NCI-H2107 treated with DMSO at 0.1 percent for 48 hours (cell line): Measurements from ENCODE around the gene ZNF275.
"Not testable (repeated sequence)": the region's sequence is repeated elsewhere in the genome, so short reads cannot be mapped to it uniquely, and the experiment has no call there.

Experiments
- DNase-seq: peaks from one replicate; lab custom pipeline; 2025; ENCODE audit not compliant: unreplicated experiment; lab: John Stamatoyannopoulos, UW

The ZNF275 gene

DNA sequence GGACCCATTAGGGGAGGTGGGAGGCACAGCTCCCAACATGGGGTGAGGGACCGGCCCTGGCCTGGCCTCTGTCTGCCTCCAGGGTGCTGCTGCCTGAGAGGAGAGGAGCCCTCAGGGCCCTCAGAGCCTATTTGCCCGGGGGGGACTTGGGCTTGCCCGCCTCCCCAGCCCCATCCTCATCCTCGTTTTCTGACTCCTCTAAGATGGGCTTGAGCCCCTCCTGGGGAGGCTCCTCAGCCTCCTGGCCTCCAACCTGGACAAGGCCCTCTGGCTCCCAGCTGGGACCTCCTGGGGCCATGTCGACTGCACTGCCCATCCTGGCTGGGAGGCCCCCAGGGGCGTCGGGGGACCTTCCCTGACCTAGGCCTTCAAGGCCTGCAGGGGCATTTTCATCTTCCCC, 15.1 kb upstream of the ZNF275 start:
- no peak for DNase-seq

DNA sequence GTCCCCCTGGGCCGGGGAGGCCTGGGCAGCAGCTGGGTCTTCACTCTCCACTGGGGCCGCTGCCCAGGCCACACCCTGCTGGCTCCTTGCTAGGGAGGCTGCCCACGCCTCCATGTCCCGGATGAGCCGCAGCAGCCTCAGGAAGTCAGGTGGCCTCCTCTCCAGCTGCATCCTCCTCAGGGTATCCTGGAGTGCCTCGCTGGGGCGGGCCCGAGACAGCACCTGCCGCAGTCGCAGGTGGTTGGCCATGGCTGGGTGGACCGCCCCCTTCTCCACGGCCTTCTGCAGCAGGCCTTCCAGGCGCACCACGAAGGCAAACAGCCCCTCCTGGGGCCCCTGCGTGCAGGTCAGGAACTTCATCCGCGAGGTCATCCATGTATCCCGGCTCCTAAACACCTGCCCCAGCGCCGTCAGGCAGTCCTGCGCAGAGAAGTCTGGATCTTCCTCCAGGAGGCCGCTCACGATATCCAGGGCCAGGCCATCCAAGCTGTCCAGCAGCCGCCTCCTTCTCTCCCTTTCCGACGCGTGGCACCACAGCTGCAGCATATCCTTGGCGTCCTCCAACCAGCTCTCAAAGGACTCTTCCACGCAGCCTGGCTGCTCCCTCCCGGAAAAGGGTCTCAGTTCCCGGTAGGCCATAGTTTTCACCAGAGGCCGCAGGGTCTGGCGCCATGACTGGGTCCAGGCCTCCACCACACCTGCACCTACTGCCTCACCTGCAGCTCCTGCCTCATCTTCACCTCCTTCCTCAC, 14.5 kb upstream of the ZNF275 start:
- DNase-seq = peak; percentile 48

DNA sequence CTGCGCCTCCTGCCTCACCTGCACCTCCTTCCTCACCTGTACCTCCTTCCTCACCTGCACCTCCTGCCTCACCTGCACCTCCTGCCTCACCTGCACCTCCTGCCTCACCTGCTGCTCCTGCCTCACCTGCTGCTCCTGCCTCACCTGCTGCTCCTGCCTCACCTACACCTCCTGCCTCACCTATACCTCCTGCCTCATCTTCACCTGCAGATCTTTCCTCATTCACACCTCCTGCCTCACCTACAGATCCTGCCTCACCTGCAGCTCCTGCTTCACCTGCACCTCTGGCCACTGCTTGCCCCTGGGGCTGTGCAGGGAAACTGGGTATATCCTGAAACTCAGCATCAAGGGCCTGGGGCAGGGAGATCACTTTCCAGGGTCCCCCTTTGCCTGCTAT, 13.9 kb upstream of the ZNF275 start:
- not testable (repeated sequence) for DNase-seq

DNA sequence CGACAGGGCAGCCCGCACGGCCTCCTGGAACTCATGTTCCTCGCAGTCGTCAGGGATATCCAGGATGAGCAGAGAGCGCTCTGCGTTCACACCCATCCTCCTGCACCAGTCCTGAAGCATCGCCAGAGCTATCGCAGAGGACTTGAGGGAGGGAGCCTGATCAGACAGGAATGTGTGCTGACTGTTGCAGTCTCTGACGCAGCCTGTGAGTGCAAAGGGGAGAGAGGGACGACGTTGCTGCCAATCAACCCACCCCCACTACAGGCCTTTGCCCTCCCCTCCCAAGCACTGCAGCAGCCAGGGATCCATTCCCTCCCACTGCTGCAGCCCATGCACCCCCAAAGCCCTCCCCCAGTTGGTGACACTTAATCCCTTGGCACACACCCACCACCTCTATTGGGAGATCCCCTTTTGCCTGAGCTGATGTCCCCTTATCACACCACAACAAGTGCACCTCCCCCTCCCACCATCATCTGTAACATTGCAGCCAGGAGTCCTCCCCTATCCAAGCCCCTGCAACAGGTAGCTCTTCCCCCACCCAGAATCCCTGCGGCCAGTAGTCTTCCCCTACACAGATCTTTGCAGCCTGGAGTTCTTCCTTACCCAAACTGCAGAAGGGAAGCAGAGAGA, 13.3 kb upstream of the ZNF275 start:
- no peak for DNase-seq

DNA sequence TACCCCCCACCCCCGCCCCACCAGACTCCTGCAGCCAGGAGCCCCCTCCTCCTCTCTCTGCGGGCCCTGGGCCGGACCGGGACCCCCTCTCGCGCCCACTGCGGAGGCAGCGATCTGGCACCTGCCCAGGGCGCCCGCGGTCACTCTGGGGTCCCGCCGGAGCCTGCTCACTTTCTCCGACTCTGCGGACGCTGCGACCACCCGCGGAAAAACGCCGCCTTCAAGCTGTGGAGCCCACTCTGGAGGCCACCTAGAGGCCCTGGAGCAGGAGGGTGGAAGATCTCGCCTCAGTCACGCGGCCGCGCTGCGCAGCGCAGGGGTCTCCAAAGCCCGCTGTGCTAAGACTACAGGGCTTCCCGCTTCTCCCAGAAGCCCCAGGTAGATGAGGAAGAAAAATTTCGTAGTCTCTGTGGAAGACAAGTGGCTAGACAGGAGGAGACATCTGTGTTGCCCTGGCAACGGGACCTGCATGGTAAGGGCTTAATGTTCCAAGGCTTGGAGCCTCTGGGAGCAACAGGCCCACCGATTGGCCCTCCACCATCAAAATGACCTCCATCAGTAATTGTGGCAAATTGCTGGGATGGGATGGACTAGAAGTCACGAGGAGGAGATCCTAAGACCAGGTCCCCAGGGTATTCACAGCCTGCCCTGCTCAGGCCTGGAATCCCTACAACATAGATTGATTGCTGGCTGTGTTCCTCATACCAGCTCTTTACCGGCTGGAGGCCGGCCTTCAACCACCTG, 12.4 kb upstream of the ZNF275 start, which contains the start of gene PNMA6F:
TSS of gene PNMA6F (minus strand) at position 387 of the 744 bp plus-strand sequence. CDS start 1,093 bp downstream, outside the sequence.
- DNase-seq = no peak

DNA sequence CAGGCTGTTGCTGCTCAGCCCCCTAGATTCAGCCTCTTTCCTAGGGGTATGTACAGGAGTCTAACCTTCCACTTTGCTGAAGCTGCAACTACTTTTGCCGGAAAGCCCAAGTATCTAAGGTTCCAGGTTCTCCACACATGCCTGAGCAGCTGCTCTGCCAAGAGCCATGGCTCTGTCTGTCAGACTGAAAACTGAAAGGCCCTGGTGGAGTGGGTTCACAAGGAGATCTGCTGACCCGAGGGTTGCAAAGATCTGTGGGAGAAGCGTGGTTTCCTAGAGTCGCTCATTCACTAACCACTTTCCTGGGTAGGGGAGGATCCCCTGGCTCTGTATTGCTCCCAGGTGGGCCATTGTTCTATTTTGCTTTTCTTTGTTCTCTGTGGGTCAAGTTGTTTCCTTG, 6.4 kb upstream of the ZNF275 start:
- no peak for DNase-seq

DNA sequence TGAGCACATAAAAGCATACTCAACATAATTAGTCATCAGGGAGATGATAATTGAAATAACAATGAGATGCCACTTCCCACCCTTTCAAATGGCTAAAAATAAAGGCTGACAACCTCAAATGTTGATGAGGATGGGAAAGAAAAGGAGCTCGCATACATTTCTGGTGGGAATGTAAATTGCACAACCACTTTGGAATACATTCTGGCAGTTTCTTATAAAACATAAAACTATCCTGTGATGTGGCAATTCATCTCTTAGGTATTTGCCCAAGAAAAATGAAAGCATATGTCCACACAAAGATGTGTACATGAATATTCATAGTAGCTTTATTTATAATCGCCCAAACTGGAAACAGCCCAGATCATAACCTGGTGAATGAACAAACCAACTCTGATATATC, 687 bp upstream of the ZNF275 start:
- DNase-seq = no peak

DNA sequence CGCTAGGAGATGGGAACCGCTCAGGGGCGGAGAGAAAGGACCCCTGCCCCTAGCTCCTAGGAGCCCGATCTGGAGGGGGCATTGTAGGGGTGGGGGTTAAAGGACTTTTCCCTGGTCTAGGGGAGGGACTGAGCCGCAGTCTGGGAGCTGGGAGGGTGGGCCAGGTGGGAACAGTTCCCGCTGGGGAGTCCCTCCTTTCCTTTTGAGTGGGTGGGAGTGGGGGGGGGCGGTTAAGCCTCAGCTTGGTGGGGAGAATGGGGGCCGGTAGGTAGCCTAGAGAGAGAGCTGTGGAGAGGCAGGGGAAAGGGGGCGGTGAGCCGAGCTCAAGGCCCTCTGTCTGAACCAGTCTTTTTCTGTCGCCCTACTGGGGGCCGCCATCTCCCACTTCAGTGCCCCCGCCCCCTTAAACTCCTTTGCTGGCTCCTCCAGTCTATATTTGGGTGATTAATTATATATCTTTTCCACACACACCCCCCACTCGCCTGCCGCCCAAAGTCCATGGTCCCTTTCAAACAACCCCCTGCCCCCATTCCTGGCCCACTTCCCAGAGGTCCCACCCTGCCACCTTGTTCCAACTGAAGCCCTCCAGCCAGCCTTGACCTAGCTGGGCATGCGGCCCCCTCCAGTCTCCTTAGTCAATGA, 822 bp downstream of the ZNF275 start:
- no peak for DNase-seq

DNA sequence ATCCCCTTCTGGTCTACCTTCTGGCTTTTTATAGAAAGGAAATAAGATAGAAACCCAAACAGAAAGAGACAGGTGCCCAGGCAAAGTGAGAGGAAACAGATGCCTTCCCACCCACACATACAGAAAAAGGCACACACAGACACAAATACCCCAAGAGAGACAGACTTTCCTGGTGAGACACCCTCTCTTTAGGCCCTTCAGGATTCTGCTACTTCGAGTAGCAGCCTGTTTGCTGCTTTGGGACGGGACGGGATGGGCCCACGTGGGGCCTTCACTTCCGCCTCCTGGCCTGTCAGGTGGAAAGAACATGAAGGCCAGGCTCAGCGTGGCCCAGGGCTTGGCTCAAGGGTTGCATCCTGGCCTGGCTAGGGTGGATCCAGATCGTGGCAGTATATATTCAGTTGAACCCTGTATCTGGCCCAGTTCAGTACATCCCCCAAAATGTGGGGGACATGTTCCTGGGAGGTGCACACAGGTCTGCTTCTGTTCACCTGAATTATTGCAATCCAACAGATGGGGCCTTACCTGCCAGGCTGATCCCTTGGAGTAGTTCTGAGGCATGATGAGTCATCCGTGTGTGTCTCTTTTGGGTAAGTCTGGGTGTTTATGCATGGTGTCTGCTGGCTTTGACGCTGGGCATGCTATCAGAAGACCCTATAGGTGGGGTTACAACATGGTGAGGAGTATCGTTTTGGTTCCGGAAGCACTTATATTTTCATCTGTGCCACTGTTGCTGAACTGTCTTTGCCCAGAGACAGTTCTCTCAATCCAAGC, 2.4 kb downstream of the ZNF275 start:
- DNase-seq = no peak

DNA sequence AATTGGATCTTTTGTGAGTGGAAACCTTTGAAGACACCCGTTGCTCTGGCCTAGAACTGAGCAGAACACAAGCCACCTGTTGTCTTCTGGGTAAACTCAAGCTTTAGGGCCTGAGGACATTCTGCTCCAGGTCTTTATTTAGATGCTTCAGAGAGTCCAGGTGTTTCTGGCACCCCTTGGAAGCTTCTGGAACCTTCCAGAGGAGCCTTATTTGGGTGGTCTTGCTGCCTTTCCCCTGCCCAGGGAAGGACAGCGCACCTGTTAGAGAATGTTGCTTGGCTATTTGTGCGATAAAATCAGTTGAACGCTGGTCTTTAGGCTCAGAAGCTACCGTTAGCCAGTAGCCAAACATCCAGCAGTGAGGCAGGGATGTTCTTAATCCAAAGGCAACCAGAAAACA, 3.0 kb downstream of the ZNF275 start:
- DNase-seq = no peak

DNA sequence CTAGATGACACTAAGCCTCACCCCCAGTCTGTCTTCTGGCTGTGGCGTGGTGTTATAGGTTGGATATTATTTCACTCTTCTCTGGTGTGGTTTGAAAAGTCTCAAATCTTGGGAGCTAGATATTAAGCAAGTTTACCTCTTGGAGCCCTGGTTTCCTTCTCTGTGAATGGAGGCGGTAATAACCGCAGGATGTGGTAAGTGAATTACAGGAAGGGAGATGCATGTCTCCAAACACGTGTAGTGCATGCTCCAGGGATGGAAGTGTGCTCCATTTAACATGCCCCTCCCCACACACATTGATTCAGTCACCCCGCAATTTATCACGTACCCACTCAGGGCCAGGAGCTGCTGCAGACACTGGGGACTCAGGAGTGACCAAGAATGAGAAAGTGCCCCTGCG, 4.9 kb downstream of the ZNF275 start:
- DNase-seq = no peak

DNA sequence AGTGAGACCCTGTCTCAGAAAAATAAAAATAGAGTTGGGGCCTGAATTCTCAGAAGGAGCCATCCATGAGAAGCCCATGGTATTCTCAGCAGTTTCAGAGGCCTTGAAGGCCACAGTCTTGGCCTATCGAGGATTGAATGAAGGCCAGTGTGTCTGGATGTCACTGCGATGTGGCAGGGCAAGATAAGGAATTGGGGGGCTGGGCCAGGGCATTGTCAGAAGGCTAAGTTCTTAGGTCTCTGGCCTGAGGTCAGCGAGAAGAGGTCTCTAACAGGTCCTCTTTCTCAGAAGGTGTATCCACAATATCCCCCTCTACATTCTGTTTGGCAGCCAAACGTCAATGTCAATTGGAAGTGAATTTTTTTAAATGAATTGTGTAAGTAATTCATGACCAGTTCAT, 5.7 kb downstream of the ZNF275 start:
- no peak for DNase-seq

DNA sequence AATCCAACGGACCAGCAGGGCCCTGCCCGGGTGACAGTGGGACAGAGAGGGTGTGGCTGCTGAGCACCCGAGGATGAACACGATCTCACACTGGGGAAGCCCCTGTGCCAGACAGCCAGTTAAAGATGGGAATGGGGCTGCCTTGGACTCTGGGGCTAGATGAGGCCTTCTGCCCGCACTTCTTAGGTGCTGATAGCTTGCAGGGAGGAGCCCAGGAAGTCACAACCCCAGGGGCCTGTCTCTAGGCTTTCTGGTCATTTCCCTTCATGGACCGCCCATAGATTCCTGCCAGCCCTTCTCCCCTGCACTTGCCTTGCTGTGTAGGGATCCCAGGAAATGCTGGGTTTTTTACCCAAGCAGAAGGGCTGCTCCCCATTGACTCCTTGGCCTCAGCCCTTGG, 6.2 kb downstream of the ZNF275 start:
- no peak for DNase-seq

DNA sequence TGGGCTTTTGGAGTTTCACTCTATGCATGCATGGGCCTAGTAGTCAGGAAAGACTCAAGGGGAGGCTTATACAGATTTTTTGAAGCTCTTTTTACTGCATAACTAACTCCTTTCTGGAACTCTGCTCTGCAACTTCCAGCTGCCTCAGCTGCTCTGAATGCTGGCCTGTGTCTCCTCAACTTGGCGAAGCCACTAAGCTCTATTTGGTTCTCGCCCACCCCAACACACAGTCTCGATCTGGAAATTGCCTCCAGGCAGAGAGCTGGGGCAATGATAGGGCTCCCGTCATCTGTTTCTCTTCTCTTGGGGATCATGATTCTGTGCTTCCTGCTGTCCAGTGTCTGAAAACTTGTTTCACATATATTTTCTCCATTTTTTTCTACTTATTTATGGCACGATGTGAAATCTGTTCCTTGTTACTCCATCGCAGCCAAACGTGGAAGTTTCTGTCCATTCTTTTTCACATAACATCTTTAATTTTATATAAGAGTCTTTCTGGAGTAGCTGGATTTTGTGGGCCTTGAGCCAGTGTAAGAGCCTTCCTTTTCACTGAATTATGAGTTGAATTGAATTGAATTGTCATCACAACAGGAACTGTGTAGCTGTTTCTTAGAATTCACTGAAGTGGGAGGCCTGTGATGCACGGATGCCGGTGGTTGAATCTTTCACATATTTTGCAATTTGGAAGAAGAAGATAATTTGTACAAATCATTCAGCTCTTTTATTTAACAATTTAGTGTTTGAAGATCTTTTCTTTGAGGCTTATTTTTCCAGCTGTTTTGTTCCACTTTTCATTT, 9.0 kb downstream of the ZNF275 start:
- no peak for DNase-seq

DNA sequence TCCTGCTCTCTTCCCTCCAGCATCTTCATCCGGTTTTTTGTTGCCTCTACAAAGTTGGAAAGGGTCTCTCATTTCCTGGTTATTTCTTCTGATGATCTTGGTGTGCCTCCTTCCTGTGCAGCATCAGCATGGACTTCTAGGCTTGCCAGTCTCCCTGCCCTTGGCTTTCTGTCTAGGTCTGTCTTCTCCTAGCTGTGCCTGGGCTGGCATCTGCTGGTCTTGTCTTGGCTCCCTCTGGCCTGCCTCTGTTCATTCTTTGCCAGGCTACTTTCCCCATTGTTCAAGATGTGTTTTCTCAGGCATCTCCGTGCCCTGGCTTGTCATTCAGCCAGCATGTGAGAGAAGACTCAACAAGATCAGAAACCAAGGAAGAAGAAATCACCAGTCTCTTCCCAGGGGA, 9.7 kb downstream of the ZNF275 start:
- DNase-seq = no peak

DNA sequence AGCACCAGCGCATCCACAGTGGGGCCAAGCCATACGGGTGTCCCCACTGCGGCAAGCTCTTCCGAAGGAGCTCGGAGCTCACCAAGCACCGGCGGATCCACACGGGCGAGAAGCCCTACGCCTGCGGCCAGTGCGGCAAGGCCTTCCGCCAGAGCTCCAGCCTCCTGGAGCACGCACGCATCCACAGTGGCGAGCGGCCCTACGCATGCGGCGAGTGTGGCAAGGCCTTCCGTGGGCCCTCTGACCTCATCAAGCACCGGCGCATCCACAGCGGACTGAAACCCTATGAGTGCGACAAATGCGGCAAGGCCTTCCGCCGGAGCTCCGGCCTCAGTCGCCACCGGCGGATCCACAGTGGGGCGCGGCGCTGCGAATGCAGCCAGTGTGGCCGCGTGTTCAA, 13.6 kb downstream of the ZNF275 start:
- DNase-seq = no peak

DNA sequence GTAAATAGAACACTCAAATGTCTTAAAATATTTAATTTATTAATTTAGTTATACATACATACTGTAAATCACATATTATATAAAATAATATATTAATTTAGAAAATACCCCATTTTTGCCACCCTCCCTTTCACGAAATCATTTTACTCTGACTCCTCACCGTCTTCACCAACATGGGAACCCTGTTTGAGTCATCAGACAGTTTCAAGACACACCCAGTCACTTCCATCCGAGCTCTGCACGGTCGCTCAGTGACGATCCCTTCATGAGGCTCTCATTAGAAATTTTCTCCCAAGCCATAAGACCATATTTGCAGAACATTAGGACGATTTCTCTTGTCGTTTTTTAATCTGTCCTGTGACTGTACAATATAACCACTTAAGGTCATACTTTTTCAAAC, 14.5 kb downstream of the ZNF275 start:
- DNase-seq = no peak

DNA sequence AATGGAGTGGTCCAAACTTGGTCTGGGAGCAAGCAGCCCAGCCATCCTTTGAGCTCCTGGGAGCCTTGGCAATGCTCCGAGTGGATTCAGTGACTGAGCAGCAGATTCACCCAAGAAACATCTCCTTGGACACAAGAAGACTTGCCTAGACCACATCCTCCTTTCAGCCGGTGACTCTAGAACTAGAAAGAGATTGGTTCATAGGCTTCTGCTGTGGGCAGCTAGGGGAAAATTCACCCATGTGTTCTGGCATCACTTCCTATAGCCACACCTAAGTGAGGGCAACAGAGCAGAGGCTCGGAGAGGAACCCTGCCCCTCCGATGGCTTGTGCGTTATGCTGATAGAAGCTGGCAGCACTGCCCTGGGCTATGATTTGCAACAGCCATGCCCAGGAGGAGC, 16.0 kb downstream of the ZNF275 start:
- DNase-seq = no peak

DNA sequence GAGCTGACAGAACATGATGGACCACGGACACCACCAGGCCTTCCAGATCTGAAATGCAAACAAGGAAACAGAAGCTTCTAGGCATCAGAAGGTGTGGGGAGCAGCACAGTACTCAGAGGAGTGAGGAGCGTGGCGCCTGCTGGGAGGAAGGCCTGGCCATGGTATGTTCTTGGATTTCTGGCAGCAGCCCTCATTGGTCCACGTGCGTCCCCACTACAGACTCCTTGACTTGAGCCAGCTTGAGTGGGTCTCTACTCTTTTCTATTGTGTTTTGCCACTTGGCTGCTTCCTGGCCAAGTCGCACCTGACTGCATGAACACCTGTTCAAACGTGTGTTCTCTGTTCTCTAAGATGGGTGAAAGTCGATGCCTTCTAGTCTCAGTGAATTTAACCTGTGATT, 18.0 kb downstream of the ZNF275 start:
- DNase-seq = peak; percentile 86

DNA sequence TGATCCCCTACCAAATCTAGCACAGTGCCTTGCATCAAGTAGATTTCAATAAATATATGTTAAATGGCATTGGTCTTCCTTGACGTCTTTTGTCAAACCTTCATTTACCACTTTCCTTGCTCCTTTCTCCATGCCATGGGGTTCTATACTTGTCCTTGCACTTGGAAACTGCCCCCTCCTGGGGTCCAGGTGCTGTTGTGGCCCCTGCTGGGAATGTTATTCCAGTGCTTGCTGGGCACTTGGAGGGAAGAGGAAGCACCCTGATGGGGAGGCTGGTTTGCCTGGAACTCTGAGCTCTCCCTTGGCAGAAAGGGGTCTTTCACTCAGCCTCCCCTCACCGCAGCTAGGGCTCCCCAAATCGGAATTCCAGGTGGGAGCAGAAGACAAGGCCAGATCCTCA, 18.9 kb downstream of the ZNF275 start:
- no peak for DNase-seq
